ENCODE measurements around the gene ZNF324.
"Not testable (repeated sequence)": the region's sequence is repeated elsewhere in the genome, so short reads cannot be mapped to it uniquely, and the experiment has no call there.

Gene ZNF324

DNA sequence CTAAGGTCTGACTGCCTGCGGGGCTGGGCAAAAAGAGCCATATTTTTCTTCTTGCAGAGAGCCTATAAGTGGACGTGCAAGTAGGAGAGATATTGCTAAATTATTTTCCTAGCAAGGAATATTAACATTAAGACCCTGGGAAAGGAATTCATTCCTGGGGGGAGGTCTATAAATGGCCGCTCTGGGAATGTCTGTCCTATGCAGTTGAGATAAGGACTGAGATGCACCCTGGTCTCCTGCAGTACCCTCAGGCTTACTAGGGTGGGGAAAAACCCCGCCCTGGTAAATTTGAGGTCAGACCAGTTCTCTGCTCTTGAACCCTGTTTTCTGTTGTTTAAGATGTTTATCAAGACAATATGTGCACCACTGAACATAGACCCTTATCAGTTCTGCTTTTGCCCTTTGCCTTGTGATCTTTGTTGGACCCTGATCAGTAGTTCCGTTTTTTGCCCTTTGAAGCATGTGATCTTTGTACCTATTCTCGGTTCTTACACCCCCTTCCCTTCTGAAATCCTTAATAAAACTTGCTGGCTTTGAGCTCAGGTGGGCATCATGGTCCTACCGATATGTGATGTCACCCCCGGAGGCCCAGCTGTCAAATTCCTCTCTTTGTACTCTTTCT is 40.8 kb downstream of the ZNF324 start:
- DNase-seq = not testable (repeated sequence)

DNA sequence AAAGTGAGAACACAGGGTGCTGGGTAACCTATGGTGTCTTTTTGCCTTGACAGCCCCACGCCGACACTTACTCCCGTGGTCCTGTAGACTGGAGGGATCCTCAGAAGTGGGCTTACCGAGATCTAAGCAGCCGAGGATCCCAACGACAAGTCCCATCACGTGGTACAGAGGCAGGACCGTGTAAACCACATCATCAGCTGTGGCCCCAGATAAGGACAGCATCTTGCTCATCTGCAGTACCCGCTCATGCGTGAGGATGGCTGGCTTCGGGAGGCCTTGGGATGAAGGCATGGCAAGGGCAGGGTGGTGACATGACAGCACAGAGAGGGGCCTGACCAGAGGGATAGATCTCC is 42.8 kb downstream of the ZNF324 start:
- DNase-seq = no peak

- no peak for DNase-seq
Measured at GRCh38 chr19:58510084-58510862, 43.4 kb downstream of the ZNF324 start.

- DNase-seq = no peak
Measured at GRCh38 chr19:58511353-58512208, 44.7 kb downstream of the ZNF324 start, which contains the start of gene SLC27A5. TSS of gene SLC27A5 (minus strand) at chr19:58511992. CDS start at chr19:58511955, 37 bp downstream.

DNA sequence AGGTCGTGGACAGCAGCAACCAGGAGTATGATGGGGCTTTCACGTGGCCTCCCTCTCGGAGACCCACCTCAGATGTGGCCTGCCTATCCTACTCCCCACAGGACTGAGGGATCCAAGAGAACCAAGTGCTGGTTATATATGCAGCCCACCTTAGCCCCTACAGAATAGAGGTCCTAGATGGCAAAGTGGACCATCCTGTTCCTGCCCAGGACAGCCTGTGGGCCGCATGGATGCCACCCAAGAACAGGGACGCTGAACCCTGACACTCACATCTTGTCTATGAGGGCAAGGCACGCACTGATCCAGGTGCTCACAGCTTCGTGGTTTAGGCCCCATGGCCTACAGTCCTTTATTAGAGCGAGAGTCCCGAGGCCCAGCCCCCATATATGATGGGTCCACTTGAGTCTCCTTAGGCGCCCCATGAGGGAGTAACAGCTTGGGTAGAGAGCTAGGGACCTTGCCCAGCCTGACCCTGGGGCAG is 46.4 kb downstream of the ZNF324 start:
- DNase-seq = no peak

DNA sequence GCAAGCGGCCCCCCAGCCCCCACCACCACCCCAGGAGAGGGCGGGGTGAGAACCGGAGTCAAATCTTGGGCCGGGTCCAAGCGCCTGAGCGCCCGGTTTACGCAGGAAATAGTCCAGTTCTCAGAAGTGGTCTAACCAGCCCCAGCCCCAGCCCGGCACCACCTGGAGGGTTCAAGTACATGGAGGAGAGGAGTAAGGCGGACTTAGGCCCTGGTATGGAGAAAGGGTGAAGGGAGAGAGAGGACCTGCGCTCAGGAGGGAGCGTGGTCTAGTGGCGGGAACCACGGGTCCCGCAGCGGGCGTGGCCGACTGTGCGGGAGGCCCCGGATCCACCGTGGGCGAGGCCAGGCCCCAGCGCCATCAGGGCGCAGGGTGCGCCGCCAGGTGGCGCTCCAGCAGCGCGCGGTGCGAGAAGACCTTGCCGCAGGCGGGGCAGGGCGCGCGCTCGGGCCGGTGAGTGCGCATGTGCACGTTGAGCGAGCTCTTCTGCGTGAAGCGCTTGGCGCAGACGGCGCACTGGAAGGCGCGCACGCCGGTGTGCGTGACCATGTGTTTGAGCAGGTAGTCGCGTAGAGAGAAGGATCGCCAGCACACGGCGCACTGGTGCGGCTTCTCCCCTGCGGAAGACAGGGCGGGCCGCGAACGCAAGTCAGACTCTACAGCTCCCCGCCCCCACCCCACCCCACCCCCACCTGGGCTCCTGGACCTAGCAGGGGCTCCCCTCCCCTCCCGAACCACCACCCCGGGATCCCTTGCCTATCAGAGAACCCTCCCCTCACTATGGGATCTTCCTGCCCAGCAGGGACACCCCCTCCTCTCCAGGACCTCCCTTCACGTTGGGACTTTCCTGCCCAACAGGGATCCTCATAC is 47.0 kb downstream of the ZNF324 start:
- DNase-seq = peak; percentile 96

DNA sequence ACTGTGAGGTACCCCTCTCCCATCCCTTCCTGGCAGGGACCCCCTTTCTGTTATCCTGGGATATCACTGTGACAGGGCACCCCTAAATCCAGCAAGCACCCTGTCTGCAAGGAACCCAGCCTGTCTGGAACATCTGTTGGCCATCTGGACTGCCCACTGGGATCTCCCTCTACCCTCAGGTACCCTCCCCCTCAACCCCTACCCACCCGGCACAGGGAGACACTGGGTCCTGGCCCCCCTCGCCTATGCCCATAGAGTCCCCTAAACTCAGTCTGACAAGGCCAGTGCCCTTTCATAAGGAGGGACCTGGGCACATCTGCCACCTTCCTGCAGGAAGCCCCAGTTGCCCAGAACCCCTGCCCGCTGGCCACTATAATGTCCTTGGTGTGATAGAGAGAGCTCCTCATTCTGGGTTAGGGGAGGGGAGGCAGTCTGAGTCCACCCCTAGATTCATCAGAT is 47.7 kb downstream of the ZNF324 start:
- DNase-seq = no peak

DNA sequence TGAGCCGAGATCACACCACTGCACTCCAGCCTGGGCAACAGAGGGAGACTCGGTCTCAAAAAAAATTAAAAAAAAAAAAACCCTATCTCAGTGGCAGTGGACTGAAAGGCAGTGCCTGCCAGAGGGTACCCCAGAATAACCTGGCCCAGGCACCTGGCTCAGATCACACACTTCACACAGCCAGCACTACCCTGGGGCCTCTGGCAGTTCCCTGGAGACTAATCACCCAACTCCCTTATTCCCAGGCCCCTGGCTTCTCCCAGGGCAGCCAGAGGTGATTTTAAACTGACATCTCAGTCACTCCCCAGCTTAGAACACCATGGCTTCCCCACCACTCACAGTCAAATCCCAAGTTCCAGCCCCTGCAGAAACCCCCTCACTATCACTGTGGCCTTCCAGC is 48.4 kb downstream of the ZNF324 start:
- DNase-seq = no peak

DNA sequence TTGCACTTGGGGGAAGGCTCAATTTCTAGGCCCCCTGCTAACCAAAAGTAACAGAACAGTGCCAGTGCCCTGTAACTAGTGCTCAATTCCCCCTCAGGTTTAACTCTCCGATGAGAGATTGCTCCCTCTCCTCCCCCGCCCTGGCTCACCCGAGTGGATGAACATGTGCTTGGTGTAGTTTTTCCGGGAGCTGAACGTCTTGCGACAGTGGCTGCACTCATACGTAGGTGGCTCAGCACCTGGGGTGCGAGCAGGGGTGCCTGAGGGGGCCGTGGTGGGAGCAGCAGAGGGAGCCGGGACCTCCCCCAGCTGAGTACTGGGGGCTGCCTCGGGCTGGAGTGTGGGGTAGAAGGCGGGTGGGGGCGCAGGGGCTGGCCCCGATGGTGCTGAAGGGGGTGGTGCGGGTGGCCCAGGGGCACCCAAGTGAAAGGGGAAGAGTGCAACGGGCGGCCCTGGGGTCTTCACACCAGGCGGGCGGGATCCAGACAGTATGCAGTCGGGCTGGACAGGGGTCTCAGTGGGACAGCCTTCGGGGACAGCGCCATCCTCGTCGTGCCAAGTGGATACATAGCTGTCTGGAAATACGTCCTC is 49.5 kb downstream of the ZNF324 start:
- no peak for DNase-seq

DNA sequence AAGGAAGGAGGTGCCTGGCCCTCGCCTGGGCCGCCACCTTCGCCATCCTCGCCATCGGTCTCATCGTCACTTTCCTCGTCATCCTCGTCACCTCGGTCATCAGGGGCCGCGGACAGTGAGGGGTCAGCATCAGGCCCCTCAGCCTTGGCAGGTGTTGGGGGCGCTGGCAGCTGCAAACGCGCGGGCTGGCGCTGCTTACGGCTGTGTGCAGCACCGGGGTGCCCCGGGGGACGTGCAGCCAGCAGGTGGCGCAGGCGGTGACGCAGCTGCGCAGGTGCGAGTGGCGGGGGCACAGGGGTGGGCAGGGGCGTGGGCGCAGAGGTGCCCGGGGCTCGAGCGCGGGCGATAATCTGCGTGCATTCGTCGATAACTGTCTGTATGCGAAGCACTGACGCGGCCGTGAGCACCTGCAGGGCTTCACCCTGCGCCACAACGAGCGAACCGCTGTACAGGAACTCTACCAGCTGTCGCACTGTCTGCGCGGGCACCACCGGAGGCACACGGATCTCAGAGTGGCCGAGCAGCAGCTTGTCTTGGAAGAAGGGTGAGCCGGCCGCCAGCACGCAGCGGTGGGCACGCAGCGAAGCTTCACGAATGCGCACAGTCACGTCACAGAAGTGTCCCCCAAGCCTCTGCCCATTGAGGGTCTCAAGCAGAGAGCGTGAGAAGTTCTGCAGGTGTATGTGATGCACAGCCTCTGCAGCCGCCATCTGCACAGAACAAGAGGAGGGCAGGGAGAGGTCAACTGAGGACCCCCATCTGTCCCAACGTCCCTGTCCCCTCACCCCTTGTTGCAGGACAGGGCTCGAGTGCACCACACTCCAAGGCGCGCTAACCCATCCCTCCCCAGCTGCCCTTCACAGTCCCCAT is 50.3 kb downstream of the ZNF324 start:
- no peak for DNase-seq

DNA sequence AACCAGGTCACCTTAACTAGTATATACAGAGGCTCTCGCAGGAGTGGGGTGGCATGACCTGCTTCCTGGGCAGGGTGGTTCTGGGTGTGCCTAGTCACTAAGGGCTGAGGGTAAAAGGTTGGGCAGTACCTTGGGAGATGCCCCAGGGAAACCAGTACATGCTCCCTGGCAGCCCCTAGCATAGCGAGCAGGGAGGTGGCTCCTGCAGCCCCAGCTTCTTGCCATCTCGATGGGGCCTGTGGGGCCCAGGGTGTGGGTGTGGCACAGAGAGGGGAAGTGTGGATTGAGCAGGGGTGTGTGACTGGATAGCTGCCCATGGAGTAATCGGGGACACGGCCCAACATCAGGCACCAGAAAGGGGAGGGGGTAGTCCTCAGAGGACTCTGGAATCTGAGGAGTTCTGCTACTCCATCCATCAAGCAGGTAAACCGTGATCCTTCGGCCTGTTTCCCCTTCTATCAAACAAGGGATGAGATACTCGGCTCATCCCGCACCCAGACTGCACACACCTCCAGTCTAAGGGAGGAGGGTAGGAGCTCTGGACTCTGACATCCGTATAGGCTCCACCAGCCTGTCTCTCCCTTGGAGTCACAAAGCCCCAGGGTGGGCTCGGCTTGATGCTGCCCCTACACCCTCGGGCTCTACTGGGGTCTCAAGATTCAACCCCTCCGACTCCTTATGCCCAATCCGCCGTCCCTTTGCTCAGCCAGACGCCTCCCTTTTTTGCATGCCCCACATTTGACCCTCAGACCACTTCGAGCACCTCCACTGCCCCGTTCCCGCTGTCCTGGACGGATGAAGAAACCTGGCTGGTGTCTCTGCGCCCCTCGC is 51.6 kb downstream of the ZNF324 start:
- no peak for DNase-seq

DNA sequence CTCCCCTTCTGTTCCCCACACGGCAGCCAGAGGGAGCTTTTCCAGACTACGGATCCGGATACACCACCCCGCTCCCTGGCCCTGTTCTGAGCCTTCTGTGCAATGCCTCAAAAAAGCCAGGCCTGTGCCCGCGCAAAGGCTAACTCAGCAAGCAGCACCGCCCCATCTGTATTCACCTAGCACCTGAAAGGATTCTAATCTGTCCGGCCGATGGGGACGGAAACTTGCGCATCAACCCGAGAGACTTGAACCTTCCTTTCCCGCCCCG is 52.1 kb downstream of the ZNF324 start:
- peak; percentile 61 for DNase-seq

DNA sequence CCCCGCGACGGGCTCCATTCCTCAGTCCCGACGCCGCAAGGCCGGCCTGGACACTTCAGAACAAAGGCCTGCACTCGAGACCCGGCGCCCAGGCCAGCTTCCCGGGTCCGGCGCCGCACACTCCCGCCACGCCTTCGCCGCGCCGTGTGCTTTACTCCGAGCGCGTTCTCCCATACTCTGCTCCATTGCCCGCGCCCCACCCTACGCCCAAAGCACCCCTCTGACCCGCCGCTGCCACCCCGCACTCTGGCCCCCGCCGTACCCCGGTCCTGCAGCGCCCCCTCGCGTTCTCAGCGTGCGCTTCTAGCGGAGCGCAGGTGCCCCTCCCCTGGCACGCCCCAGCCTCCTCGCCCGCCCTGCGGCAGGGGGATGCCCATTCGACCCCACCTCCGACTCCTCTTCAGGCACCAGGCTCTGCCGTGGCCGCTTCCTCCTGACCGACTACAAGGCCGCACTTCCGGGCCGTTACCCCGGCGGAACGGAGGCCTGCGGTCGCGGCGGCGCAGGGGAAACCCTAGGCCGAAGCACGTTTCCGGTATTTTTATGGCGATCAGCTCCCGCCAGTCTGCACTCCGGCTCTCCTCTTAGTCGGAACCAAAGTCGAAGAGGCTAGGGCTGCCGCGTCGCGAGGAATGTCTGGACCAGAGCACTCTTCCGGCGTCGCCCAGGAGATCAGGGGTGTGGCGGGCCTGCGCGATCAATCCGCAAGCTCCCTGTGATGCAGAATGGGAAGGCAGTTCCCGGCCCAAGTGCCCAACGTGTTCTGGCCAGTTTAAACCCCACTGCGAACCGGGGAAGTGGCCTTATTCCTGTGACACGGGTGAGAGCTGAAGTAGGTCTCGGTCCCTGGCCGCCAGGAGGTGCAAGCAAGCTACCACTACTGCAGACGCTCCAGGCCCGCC is 52.7 kb downstream of the ZNF324 start, which contains the start of gene ZBTB45:
TSS of gene ZBTB45 (minus strand) at position 456 of the 902 bp plus-strand sequence. CDS start 2,137 bp downstream, outside the sequence.
- peak; percentile 95 for DNase-seq

DNA sequence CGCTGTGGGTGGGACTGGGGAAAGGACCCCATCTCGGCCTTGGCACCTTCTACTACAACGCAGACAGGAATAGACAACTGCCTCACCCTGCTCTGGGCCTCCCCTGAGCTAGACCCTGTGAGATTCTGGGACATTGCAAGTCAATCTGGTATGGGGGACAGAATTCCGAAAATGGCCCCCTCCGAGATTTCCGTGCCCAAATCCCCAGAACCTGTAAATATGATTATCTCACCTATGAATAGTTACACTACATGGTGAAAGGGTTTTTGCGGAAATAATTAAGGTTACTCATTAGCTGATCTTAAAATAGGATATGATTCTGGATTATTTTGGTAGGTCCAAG is 53.3 kb downstream of the ZNF324 start:
- DNase-seq = no peak

DNA sequence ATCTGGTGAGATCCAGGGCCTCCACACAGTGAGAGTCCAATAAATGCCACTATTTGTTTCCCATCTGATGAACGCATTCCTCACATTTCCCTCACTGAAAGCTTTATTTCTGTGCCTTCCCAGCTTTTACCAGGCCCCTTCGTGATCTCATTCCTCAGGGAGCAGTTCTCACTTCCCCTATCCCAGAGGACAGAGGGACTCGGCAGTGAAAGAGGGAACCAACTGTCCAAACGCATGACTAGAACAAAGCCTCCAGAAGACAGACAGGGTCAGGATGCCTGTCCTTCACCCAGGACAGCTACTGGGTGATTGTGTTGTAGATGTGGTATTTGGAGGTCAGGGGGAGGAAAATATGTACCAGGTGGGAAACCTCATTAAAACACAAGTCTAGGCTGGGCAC is 54.8 kb downstream of the ZNF324 start:
- no peak for DNase-seq

- no peak for DNase-seq
Measured at GRCh38 chr19:58522709-58523108, 55.8 kb downstream of the ZNF324 start.

Measured in stimulated activated CD4-positive, alpha-beta T cell treated with anti-CD3 and anti-CD28 coated beads, Interleukin-1b, Interleukin-23, amount 100 ng/mL, for 48 hours (primary cell).